Naive B cell (primary cell): ENCODE measurements around the gene PCMTD2. TPM values are rescaled to one million over a fixed set of nuclear protein-coding genes. Genes with fewer than 3 reads are reported as not detected.

Source experiments
- ATAC-seq, 2 donors: fragments of 150-1000 bp; cut with Tn5 transposase; 2 replicates each; pipeline ENCODE4 v1.10.0; 2021; ENCODE audit warnings: low read depth in 2 of 2, mild to moderate bottlenecking in 2 of 2, moderate library complexity in 2 of 2
- DNase-seq: peaks from one replicate; pipeline ENCODE4 v3.0.0; 2022
- H3K27ac Mint-ChIP-seq, 6 donors: one replicate each; pipeline ENCODE4 v1.8.0; 2020 to 2022; ENCODE audit warnings: mild to moderate bottlenecking in 6 of 6, mixed read lengths in 6 of 6, moderate library complexity in 5 of 6, inconsistent platforms in 2 of 6
- H3K27me3 Mint-ChIP-seq, 3 donors: one replicate each; pipeline ENCODE4 v1.8.0; 2021 to 2022; ENCODE audit warnings: mixed read lengths in 3 of 3, mild to moderate bottlenecking in 1 of 3
- H3K36me3 Mint-ChIP-seq, 2 donors: one replicate each; pipeline ENCODE4 v1.8.0; 2020 to 2022; ENCODE audit warnings: mixed read lengths in 2 of 2, inconsistent platforms in 1 of 2, mild to moderate bottlenecking in 1 of 2
- H3K4me1 Mint-ChIP-seq, 3 donors: one replicate each; pipeline ENCODE4 v1.8.0; 2020 to 2022; ENCODE audit warnings: mixed read lengths in 3 of 3, inconsistent platforms in 1 of 3, mild to moderate bottlenecking in 1 of 3, moderate library complexity in 1 of 3
- H3K4me3 Mint-ChIP-seq, 8 donors: one replicate each; pipeline ENCODE4 v1.8.0; 2020 to 2022; ENCODE audit warnings: mild to moderate bottlenecking in 8 of 8, mixed read lengths in 8 of 8, moderate library complexity in 8 of 8, inconsistent platforms in 2 of 8
- H3K9me3 Mint-ChIP-seq, 7 donors: one replicate each; pipeline ENCODE4 v1.8.0; 2020 to 2022; ENCODE audit warnings: mixed read lengths in 7 of 7, mild to moderate bottlenecking in 5 of 7, inconsistent platforms in 2 of 7, moderate library complexity in 1 of 7
- polyA plus RNA-seq, 6 donors: library from polyadenylated mRNA; unstranded; fragments of 300-500 nt; fragmentation: Illumina TruSeq; gene quantifications; one replicate each; pipeline ENCODE4 v1.2.3, GENCODE V29; 2021; ENCODE audit warnings: low read depth in 6 of 6

The PCMTD2 gene
- polyA plus RNA-seq, 6 donors from 2014 or later: 47.3 to 127 (median 72.2) TPM

DNA sequence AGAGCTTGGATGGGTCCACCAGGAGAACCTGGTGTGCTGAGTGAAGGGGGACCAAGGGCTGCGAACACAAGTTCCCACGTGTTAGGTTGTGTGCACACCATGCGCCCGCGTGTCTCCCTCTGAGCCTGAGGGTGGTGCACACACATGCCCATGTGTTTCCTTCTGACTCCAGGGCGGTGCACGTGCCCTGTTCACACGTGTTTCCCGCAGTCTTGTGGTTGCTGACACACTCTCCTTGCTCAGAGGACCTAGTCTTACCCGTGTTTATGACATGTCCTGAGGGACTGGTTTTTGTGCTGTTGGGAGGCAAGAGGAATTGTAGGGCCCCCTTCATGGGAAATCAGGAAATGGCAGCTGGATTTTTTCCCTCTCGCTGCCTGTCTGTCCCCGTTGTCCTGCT, 36.3 kb upstream of the PCMTD2 start:
- Mint-ChIP-seq H3K4me1 (peaks cover 0 to 3% (median 0%) of the 10 kb centered on the region in 3 donors), H3K27me3 (peaks cover 0 to 22% (median 20%) of the 10 kb centered on the region in 3 donors), H3K27ac (no peak overlapping the region), H3K36me3 (no peaks in the 10 kb centered on the region), H3K9me3 (no peaks in the 10 kb centered on the region), H3K4me3 (no peak overlapping the region)
- DNase-seq (no peak), ATAC-seq (no peak)

DNA sequence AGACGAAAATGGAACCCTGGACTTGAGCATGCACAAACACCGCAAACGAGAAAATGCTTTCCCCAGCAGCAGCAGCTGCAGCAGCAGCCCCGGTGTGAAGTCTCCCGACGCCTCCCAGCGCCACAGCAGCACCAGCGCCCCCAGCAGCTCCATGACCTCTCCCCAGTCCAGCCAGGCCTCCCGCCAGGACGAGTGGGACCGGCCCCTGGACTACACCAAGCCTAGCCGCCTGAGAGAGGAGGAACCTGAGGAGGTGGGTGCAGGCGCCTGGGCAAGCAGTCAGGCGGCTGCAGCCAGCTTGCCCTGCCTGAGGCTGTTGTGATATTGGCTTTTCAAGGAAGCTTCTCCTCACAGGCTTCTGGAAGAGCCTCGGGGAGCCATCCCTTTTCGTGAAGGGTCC, 35.8 kb upstream of the PCMTD2 start:
- DNase-seq (no peak), ATAC-seq (no peak)
- Mint-ChIP-seq H3K4me3 (no peak overlapping the region), H3K36me3 (no peaks in the 10 kb centered on the region), H3K4me1 (peaks cover 0 to 3% (median 0%) of the 10 kb centered on the region in 3 donors), H3K27me3 (peaks cover 0 to 25% (median 22%) of the 10 kb centered on the region in 3 donors), H3K9me3 (no peaks in the 10 kb centered on the region), H3K27ac (no peak overlapping the region)

DNA sequence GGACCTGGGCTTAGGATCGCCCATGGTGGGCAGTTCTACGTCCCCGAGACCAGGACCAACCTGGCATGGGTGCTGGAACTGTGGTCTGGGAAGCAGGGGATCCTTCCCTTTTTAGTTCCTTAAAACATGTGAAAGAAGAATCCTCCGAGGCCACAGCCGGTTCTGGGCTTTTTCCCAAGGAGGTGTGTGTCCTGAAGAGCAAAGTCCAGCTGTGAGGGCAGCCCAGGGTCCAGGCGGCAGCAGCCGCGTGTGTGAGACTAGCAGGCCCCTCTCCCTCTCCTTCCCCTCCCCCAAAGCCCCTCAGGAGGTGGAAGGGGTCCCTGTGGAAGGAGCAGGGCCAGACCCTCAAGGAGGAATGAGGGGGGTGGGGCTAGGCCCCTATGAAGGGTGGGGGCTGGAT, 35.1 kb upstream of the PCMTD2 start:
- DNase-seq: no peak
- peaks cover 0 to 30% (median 29%) of the 10 kb centered on the region in 3 donors for H3K27me3 Mint-ChIP-seq
- H3K36me3 Mint-ChIP-seq: no peaks in the 10 kb centered on the region
- H3K27ac Mint-ChIP-seq: no peak overlapping the region
- no peak overlapping the region for H3K4me3 Mint-ChIP-seq
- H3K4me1 Mint-ChIP-seq: peaks cover 0 to 3% (median 0%) of the 10 kb centered on the region in 3 donors
- ATAC-seq: no peak
- H3K9me3 Mint-ChIP-seq: no peaks in the 10 kb centered on the region

DNA sequence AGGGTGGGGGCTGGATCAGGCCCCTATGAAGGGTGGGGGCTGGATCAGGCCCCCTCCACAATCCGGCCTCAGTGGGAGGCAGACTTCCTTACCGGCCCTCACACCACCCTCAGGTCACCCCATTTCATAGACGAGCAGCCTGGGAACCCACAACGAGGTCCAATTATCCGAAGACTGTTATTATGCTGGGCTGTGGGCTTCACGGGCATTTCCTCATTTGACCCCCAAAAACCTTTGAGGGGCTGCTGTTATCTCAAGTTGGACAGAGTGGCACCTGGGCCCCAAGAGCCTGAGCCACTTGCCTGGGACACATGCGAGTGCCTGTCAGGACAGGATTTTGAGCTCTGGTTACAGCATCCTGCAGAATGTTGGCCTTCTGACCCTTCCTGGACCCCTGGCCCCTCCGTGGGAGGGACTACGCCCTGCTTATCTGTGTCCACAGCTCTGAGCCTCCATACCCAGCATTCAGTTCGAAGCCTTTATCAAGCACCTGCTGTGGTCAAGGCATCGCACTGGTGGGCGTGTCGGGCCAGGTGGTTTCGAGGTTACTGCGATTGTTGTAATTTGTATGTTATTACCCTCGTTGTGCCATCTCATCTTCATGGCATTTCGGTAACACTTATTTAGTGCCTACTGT, 34.5 kb upstream of the PCMTD2 start:
- H3K27me3 Mint-ChIP-seq: peaks cover 0 to 32% (median 30%) of the 10 kb centered on the region in 3 donors
- H3K27ac Mint-ChIP-seq: peak overlapping the region in 2 of 6 donors; percentile 33 to 47
- ATAC-seq: no peak
- no peak for DNase-seq
- H3K9me3 Mint-ChIP-seq: no peaks in the 10 kb centered on the region
- no peaks in the 10 kb centered on the region for H3K36me3 Mint-ChIP-seq
- H3K4me1 Mint-ChIP-seq: peaks cover 0 to 3% (median 0%) of the 10 kb centered on the region in 3 donors
- H3K4me3 Mint-ChIP-seq: no peak overlapping the region

DNA sequence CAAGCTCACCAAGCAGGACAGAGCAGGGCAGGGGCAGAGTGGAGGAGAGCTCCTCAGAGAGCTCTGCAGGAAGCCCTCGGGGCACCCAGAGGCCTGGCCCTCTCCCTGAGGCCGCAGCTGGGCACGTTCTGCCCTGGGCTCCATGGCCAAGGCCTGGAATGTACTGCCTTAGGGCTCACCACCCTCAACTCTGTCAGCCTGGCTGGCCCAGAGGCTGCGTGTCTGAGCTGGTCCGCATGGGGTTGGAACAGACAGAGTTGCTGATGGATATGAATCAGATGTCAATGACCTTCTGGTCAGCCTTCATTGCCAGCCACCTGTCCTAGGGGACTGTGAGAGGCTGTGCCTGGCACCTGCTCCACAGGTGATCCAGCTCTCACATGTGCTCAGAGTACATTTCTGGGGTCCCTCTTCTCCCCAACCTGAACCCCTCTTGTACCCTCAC, 33.2 kb upstream of the PCMTD2 start:
- Mint-ChIP-seq H3K9me3 (no peaks in the 10 kb centered on the region), H3K4me3 (no peak overlapping the region), H3K27me3 (peaks cover 0 to 36% (median 30%) of the 10 kb centered on the region in 3 donors), H3K27ac (no peak overlapping the region), H3K4me1 (peaks cover 0 to 3% (median 0%) of the 10 kb centered on the region in 3 donors), H3K36me3 (no peaks in the 10 kb centered on the region)
- DNase-seq (no peak), ATAC-seq (no peak)

DNA sequence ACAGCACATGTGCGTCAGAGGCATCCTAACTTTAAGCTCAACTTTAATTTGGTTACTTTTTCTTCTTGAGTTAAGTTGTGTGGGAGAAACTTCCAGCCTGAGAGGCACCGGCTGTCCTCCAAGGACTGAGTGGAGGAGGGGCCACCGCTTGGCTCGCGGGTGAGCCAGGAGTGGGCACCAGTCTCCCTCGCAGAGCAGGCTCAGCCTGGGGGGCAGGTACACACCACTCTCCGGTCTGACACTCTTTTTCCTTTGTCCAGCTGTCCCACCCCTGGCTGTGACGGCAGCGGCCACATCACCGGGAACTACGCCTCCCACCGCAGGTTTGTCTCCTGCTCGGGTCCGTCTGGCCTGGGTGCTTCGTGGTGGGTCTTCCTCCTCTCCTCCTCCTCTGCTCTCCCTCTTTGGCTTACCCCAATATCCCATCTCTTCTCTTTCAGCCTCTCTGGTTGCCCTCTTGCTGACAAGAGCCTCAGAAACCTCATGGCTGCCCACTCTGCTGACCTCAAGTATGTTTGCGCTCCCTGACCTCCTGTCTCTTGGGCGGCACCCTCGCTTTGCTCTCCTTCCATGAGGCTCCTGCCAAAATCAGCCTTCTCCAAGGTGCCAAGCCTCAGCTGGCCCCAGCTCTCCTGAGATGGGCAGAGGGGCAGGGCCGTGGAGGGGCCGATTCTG, 32.6 kb upstream of the PCMTD2 start:
- Mint-ChIP-seq H3K9me3 (no peaks in the 10 kb centered on the region), H3K27me3 (peaks cover 0 to 36% (median 30%) of the 10 kb centered on the region in 3 donors), H3K27ac (peak overlapping the region in 1 of 6 donors; percentile 32), H3K4me3 (no peak overlapping the region), H3K36me3 (no peaks in the 10 kb centered on the region), H3K4me1 (peaks cover 0 to 3% (median 0%) of the 10 kb centered on the region in 3 donors)
- DNase-seq: no peak
- ATAC-seq: no peak

DNA sequence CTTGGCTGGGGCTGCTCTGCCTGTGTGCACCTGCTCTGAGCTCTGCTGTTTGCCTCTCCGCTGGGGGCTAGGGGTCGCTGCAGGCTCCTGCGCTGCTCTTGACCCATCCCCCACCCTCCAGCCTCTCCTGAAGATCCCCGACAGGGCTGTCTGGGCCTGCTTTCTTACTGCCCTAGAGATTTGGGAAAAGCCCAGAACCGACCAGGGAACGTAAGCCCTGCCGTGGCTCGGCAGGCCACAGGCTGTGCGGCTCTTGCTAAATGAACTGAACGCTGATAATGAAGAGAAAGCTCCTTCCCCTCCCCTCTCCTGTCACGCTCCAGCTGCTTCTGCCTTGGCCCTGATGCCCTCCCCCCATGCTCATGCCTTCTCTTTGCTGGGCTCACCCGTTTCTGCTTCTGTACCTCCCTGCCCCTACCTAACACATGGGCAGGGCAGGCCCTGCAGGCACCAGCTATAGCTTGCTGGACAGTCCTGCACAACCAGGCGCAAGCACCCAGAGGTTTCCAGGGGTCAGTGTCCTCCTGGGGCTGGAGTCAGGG, 32.0 kb upstream of the PCMTD2 start:
- no peaks in the 10 kb centered on the region for H3K36me3 Mint-ChIP-seq
- H3K27me3 Mint-ChIP-seq: peaks cover 0 to 36% (median 30%) of the 10 kb centered on the region in 3 donors
- ATAC-seq (no peak), DNase-seq (no peak)
- H3K4me1 Mint-ChIP-seq: peaks cover 0 to 3% (median 0%) of the 10 kb centered on the region in 3 donors
- H3K9me3 Mint-ChIP-seq: no peaks in the 10 kb centered on the region
- no peak overlapping the region for H3K4me3 Mint-ChIP-seq
- H3K27ac Mint-ChIP-seq: no peak overlapping the region

DNA sequence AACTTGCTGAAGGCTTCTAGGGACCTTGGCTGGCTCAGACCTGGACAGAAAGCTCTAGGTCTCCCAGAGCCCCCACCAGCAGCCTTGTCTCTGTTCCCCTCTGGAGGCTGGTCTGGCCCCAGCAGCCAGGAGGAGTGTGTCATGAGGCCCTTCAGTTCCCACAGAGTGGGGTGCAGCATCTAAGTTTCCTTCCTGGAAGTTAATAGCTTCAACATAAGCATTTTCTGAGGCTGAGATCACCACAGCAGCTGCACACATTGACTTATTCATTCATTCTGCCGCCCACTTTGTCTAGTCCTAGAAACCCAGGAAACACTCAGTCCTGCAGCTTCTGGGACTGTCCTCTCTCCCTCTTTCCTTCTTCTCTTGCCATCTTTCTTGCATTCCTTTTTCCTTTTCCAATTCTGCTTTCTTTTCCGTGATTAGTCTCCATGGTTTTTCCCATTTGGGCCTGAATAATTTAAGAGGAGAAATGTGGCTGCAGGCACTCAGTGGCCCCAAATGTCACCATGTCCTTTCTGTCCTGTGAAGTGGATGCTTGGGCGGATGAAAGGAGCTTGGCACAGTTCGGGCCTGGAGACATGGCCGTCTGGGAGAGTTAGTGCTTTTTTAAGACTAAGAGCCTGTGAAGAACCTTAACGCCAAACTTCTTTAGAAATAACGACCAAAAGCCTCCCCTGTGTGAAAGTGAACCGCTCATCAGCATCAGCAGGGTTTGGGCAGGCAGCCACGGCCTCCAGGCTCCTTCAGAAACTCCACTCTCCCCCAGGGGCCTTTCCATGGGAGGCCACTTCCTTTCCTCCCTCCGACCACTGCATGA, 31.0 kb upstream of the PCMTD2 start:
- H3K27me3 Mint-ChIP-seq: peaks cover 0 to 27% (median 25%) of the 10 kb centered on the region in 3 donors
- H3K27ac Mint-ChIP-seq: no peak overlapping the region
- ATAC-seq: no peak
- no peaks in the 10 kb centered on the region for H3K36me3 Mint-ChIP-seq
- peaks cover 0 to 3% (median 0%) of the 10 kb centered on the region in 3 donors for H3K4me1 Mint-ChIP-seq
- H3K9me3 Mint-ChIP-seq: no peaks in the 10 kb centered on the region
- no peak overlapping the region for H3K4me3 Mint-ChIP-seq
- no peak for DNase-seq

DNA sequence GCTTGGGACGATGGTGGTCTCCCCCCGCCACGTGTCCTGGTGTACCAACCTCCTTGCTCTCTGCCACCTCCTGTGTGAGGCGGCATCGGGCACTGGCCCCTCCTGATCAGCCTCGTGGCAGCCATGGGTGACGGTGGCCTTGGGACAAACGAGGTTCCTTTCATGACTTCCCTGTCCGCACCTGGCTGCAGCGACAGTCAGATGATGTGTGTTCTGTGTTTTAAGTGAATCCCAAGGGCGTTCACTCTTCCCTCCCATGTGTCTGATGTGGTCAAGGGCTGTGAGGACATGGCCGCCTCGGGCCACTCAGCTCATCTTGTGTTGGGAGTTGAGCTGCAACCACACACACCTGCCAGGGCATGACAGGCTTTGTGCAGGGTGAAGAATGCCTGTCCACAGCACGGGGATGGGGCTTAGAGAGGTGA, 30.4 kb upstream of the PCMTD2 start:
- Mint-ChIP-seq H3K9me3 (no peaks in the 10 kb centered on the region), H3K27ac (no peak overlapping the region), H3K4me1 (peaks cover 0 to 3% (median 0%) of the 10 kb centered on the region in 3 donors), H3K36me3 (no peaks in the 10 kb centered on the region), H3K4me3 (no peak overlapping the region), H3K27me3 (peaks cover 0 to 27% (median 25%) of the 10 kb centered on the region in 3 donors)
- no peak for ATAC-seq
- no peak for DNase-seq

DNA sequence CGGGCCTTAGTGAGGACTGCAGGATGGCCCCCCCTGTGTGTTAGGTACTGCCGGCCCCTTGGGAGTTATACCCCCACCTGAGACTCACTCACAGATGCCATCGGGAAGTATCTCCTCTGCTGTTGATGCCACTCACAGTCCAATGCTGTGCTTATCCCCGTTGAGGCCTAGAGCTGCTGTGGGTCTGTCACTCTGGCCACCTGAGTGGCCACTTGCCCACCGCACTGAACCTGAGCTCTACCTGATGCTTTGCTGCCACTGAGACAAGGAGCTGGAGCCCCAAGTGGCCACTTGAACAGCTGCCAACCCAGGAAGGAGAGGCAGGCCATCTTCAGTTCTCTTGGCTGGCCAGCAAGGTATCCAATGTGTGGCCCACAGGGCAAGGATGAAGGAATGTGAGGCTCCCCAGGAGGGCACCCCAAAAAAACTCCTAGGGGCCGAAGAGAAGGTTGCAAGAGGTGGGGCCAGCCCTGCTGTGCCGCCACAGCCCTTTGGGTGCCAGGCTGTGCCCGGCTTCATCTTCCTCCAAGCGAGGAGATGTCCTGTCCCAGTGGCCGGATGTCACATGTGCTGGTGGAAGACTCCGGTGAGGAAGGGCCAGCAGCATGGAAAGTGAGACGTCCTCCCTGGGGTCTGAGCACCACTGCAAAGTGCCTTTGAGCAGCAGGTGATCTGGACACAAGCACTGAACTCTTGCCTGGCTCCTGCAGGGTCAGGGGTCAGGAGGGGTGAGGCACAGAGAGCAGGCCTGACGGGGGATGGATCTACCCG, 29.5 kb upstream of the PCMTD2 start:
- no peaks in the 10 kb centered on the region for H3K9me3 Mint-ChIP-seq
- no peak for DNase-seq
- H3K4me1 Mint-ChIP-seq: peaks cover 0 to 3% (median 0%) of the 10 kb centered on the region in 3 donors
- H3K4me3 Mint-ChIP-seq: no peak overlapping the region
- no peak for ATAC-seq
- H3K27ac Mint-ChIP-seq: peak overlapping the region in 1 of 6 donors; percentile 44
- peaks cover 0 to 27% (median 25%) of the 10 kb centered on the region in 3 donors for H3K27me3 Mint-ChIP-seq
- no peaks in the 10 kb centered on the region for H3K36me3 Mint-ChIP-seq

DNA sequence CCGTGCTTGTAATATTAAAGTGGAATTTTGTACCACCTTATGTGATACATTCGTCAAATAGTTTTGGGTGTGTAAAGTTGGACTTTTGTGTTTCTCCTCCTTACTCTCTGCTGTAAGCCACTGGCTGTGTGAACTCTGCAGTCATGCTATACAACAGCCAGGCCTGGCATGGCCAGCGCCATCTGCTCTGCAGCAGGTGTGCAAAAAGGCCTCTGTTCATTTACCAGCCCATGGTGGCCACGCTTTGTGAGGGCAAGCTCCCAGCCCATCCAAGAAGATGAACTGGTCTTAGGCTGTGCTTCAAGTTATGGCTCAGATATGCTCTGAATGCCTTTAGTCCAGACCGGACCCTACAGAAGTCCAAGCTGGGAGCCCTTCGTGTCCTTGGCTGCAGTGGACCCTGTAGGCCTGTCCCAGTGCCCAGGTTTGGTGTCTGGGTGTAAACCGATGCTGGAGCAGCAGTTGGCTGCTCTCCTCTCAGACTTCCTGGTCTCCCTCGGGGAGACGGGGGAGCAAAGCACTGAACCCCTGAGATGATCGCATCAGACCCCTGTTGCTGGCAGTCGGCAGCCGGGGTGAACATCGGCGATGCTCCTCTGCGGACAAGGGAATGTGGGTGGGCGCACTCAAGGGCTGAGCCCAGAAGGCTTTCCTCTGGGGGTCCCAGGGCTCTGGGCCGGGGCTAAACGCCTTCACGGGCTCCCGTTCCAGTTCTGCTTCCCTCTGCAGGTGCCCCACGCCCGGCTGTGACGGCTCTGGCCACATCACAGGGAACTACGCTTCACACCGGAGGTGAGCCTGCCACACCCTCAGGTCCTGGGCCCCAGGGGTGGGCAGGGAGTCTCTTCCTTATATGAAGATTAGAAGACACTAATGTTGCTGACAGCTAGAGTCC, 28.6 kb upstream of the PCMTD2 start:
- Mint-ChIP-seq H3K4me3 (no peak overlapping the region), H3K27me3 (peaks cover 0 to 25% (median 23%) of the 10 kb centered on the region in 3 donors), H3K4me1 (peaks cover 0 to 3% (median 0%) of the 10 kb centered on the region in 3 donors), H3K27ac (no peak overlapping the region), H3K9me3 (no peaks in the 10 kb centered on the region), H3K36me3 (no peaks in the 10 kb centered on the region)
- no peak for DNase-seq
- ATAC-seq: no peak

DNA sequence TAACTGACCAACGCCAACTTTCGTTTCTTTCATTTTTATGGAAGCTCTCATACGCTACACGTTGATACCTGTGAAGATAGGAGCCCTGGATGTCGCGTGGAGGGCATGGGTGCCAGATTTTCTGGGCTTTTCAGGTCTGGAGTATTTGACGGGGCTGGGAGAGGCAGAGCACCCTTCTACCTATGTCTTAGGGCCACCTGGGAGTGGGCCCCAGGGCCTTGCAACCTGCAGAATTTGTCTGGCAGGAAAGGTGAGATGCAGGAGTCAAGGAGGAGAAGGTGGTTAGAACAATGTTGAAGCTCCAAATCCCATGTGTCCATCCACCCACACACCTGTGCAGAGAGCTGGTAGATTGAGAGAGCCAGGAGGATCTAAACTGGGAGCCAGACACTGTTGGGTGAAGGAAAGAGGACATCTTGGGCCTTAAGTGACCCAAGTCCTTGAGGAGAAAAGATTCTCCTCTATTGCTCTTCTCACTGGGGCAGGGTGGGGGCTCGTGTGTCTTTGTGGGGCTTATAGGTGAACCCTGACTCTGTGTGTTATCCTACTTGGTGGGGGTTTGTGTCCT, 27.4 kb upstream of the PCMTD2 start:
- Mint-ChIP-seq H3K27ac (no peak overlapping the region), H3K27me3 (peaks cover 0 to 21% (median 20%) of the 10 kb centered on the region in 3 donors), H3K4me3 (no peak overlapping the region), H3K4me1 (peaks cover 0 to 3% (median 0%) of the 10 kb centered on the region in 3 donors), H3K9me3 (no peaks in the 10 kb centered on the region), H3K36me3 (no peaks in the 10 kb centered on the region)
- no peak for ATAC-seq
- no peak for DNase-seq
